Stimulated activated CD4-positive, alpha-beta T cell treated with anti-CD3 and anti-CD28 coated beads, Interleukin-15, amount 100 ng/mL, for 24 hours (primary cell): ENCODE measurements around the gene ARHGAP30.

Experiments
- DNase-seq: peaks from one replicate; pipeline ENCODE4 v3.0.0-alpha.2; 2020

The ARHGAP30 gene

GRCh38 chr1:161009602-161010211, 60.0 kb downstream of the ARHGAP30 start:
- no peak for DNase-seq

GRCh38 chr1:161008869-161009510, 60.7 kb downstream of the ARHGAP30 start:
- no peak for DNase-seq

- DNase-seq, result no peak
Measured at GRCh38 chr1:161007369-161007768, 62.3 kb downstream of the ARHGAP30 start.

GRCh38 chr1:161006563-161006962, 63.1 kb downstream of the ARHGAP30 start:
- no peak for DNase-seq

- DNase-seq, result no peak
Measured at GRCh38 chr1:161001525-161001924, 68.2 kb downstream of the ARHGAP30 start.

GRCh38 chr1:161000736-161001480, 68.8 kb downstream of the ARHGAP30 start:
- DNase-seq, result no peak

- DNase-seq, result no peak
Measured at GRCh38 chr1:160999376-160999775, 70.3 kb downstream of the ARHGAP30 start.

GRCh38 chr1:160997323-160998038, 72.2 kb downstream of the ARHGAP30 start:
- peak; percentile 67 for DNase-seq
